ENCODE results near the gene FRMPD2.

DNA sequence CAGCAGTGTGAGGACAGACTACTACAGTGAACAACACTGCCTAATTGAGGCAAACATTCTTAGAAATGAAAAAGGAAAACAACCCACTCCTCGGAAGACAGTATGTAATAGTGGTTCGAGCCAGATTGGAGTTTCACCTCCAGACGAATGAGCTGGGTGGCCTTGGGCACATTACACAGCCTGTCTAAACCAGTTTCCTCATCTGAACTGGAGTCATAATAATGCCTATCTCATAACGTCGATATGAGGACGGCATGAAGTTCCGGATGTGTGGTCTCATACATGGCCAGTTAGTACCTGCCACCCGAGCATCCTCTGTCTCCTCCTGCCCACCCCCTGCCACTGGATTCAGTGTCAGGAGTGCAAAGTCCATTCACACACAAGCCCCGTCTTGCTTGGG lies 15.8 kb upstream of the FRMPD2 start:
- TF ChIP-seq ZNF274 (IDR thresholded peaks at IDR 0.05; ENCODE audit: low read depth, low read length) (no peak), SUZ12 (IDR thresholded peaks at IDR 0.05; ENCODE audit: extremely low read depth, insufficient read depth, insufficient read length) (no peak), YY1 (IDR thresholded peaks at IDR 0.05; ENCODE audit: insufficient read depth, insufficient read length) (no peak)
